ENCODE data around the gene DNAH17. TPM values are rescaled to one million over a fixed set of nuclear protein-coding genes. Genes with fewer than 3 reads are reported as not detected.

Gene DNAH17
- total and polyA plus RNA-seq, 2 donors (not counting 3 experiments of a cell fraction or from before 2014, with no cell fraction given): not detected

- H3K9me3 ChIP-seq (replicated peaks; ENCODE audit: control insufficient read depth, insufficient read depth, low read length): no peaks in the 10 kb centered on the region
- H4K20me1 ChIP-seq (replicated peaks; ENCODE audit: control insufficient read depth, extremely low read depth, insufficient read depth, low read length): no peaks in the 10 kb centered on the region
- no peak overlapping the region for H3K4me2 ChIP-seq (ENCODE audit: insufficient read depth, low read length)
- POLR2A ChIA-PET: no interaction called here
- no TSS peak for BruUV-seq (replicated peaks)
- no peak overlapping the region for H3K9ac ChIP-seq (replicated peaks; ENCODE audit: extremely low read depth, insufficient read depth, low read length)
- H3K27me3 ChIP-seq (ENCODE audit: control insufficient read depth in 2 of 2, insufficient read depth in 2 of 2, low read length in 2 of 2): no peaks in the 10 kb centered on the region
- dilution Hi-C loops (cut with MboI; ENCODE audit: extremely low pct_ligation_motif_present, low sequenced_read_pairs) (no loop called here), intact Hi-C loops (cut with micrococcal nuclease) (no loop called here)
- TF ChIP-seq CTCF (IDR thresholded peaks at IDR 0.05; ENCODE audit: extremely low read depth in 1 of 2, insufficient read depth in 1 of 2, low read depth in 1 of 2, low read length in 2 of 2): no peak
- no peak for TF ChIP-seq FOS (IDR thresholded peaks at IDR 0.05; ENCODE audit: borderline replicate concordance, insufficient read depth, low read length)
- TF ChIP-seq JUN (IDR thresholded peaks at IDR 0.05; ENCODE audit: borderline replicate concordance, insufficient read depth, insufficient read length, low read depth): no peak
- TF ChIP-seq EZH2 (IDR thresholded peaks at IDR 0.05; ENCODE audit: borderline replicate concordance, low read depth, low read length, severe bottlenecking): no peak
- no peak for TF ChIP-seq POLR2AphosphoS5 (IDR thresholded peaks at IDR 0.05; ENCODE audit: insufficient read depth, low read depth, low read length)
- TF ChIP-seq POLR2A (IDR thresholded peaks at IDR 0.05; ENCODE audit: low read depth, low read length): no peak
- no peak for TF ChIP-seq GATA2 (IDR thresholded peaks at IDR 0.05; ENCODE audit: insufficient read depth, insufficient read length, low read depth, low read length)
- no peak for TF ChIP-seq MYC (IDR thresholded peaks at IDR 0.05; ENCODE audit: low read depth, low read length)
- no peak for TF ChIP-seq MAX (IDR thresholded peaks at IDR 0.05; ENCODE audit: insufficient read depth, insufficient read length)
- H2AFZ ChIP-seq (ENCODE audit: low read depth, low read length): no peak overlapping the region
- H3K79me2 ChIP-seq (ENCODE audit: control insufficient read depth, insufficient read depth, low read length): no peaks in the 10 kb centered on the region
- no peak overlapping the region for H3K27ac ChIP-seq (ENCODE audit: insufficient read depth, low read depth, low read length)
- no peaks in the 10 kb centered on the region for H3K4me1 ChIP-seq (ENCODE audit: control insufficient read depth, extremely low read depth, insufficient read depth, low read length)
- no peak for DNase-seq (ENCODE audit: low read depth, low spot score)
- CTCF ChIA-PET: no interaction called here
- H3K9me1 ChIP-seq (replicated peaks; ENCODE audit: control insufficient read depth, extremely low read depth, insufficient read depth, low read length): no peaks in the 10 kb centered on the region
- FAIRE-seq: no peak
- H3K4me3 ChIP-seq (replicated peaks in 1 of 3; ENCODE audit: insufficient read depth in 1 of 3, low read depth in 1 of 3, low read length in 3 of 3): no peak overlapping the region
- H3K36me3 ChIP-seq (ENCODE audit: control insufficient read depth in 2 of 2, extremely low read depth in 1 of 2, insufficient read depth in 2 of 2, low read length in 2 of 2): no peaks in the 10 kb centered on the region
Observed at GRCh38 chr17:78515480-78515879, 61.7 kb downstream of the DNAH17 start.

All from endothelial cell of umbilical vein (primary cell).